ENCODE results near the gene AOC3.
"Not testable (repeated sequence)": the region's sequence is repeated elsewhere in the genome, so short reads cannot be mapped to it uniquely, and the experiment has no call there.

The AOC3 gene

DNA sequence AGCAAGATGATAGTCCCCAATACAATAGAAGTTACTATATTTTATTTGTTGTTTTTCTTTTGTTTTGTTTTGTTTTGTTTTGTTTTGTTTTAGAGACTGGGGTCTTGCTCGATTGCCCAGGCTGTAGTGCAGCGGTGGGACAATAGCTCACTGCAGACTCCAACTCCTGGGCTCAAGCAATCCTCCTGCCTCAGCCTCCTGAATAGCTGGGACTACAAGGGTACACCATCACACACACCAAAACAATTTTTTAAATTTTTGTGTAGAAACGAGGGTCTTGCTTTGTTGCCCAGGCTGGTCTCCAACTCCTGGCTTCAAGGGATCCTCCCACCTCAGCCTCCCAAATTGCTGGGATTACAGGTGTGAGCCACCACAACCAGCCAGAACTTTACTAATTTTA is 49.0 kb downstream of the AOC3 start:
- WGBS (ENCODE audit: insufficient coverage): 100% methylated on average over 1 of the region's 3 CpGs
- H3K4me1 ChIP-seq (ENCODE audit: control extremely low read depth in 1 of 4, control insufficient read depth in 4 of 4, insufficient read depth in 4 of 4, low read length in 3 of 4); POLR2A ChIA-PET; H3K9me3 ChIP-seq (ENCODE audit: control extremely low read depth in 1 of 5, control insufficient read depth in 4 of 5, insufficient read depth in 2 of 5, low read depth in 1 of 5, low read length in 4 of 5); H3K27me3 ChIP-seq (replicated peaks in 2 of 5; ENCODE audit: control insufficient read depth in 4 of 5, insufficient read depth in 5 of 5, low read length in 4 of 5); H3K36me3 ChIP-seq (ENCODE audit: control insufficient read depth in 4 of 4, insufficient read depth in 4 of 4, low read length in 3 of 4); DNase-seq; H3K4me3 ChIP-seq (ENCODE audit: control insufficient read depth in 1 of 7, extremely low read depth in 1 of 7, insufficient read depth in 4 of 7, low read depth in 2 of 7, low read length in 6 of 7); H3K27ac ChIP-seq (ENCODE audit: insufficient read depth in 1 of 2, low read depth in 1 of 2, low read length in 2 of 2, poor library complexity in 1 of 2, severe bottlenecking in 2 of 2); CTCF ChIA-PET: not testable (repeated sequence)

DNA sequence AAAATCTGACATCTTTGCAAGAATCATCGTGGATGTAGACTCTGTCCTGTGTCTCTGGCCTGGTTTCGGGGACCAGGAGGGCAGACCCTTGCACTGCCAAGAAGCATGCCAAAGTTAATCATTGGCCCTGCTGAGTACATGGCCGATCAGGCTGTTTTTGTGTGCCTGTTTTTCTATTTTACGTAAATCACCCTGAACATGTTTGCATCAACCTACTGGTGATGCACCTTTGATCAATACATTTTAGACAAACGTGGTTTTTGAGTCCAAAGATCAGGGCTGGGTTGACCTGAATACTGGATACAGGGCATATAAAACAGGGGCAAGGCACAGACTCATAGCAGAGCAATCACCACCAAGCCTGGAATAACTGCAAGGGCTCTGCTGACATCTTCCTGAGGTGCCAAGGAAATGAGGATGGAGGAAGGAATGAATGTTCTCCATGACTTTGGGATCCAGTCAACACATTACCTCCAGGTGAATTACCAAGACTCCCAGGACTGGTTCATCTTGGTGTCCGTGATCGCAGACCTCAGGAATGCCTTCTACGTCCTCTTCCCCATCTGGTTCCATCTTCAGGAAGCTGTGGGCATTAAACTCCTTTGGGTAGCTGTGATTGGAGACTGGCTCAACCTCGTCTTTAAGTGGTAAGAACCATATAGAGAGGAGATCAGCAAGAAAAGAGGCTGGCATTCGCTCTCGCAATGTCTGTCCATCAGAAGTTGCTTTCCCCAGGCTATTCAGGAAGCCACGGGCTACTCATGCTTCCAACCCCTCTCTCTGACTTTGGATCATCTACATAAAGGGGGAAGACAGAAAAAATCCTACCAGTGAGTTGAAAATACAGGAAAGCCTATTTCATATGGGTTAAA is 49.7 kb downstream of the AOC3 start, which contains the start of gene G6PC1:
Gene G6PC1, plus strand, starts transcription at position 340 of the 872 bp plus-strand sequence. Its CDS starts 78 bp downstream, at position 418.
- no peaks in the 10 kb centered on the region for H3K27me3 ChIP-seq (replicated peaks in 2 of 5; ENCODE audit: control insufficient read depth in 4 of 5, insufficient read depth in 5 of 5, low read length in 4 of 5)
- WGBS (ENCODE audit: insufficient coverage): 92% methylated on average over 9 of the region's 12 CpGs
- no peaks in the 10 kb centered on the region for H3K4me1 ChIP-seq (ENCODE audit: control extremely low read depth in 1 of 4, control insufficient read depth in 4 of 4, insufficient read depth in 4 of 4, low read length in 3 of 4)
- no peak within 1 kb of the TSS for H3K27ac ChIP-seq (ENCODE audit: insufficient read depth in 1 of 2, low read depth in 1 of 2, low read length in 2 of 2, poor library complexity in 1 of 2, severe bottlenecking in 2 of 2)
- no peaks in the 10 kb centered on the region for H3K9me3 ChIP-seq (ENCODE audit: control extremely low read depth in 1 of 5, control insufficient read depth in 4 of 5, insufficient read depth in 2 of 5, low read depth in 1 of 5, low read length in 4 of 5)
- H3K36me3 ChIP-seq (ENCODE audit: control insufficient read depth in 4 of 4, insufficient read depth in 4 of 4, low read length in 3 of 4): no peaks in the 10 kb centered on the region
- no peak for DNase-seq
- no peak within 1 kb of the TSS for H3K4me3 ChIP-seq (ENCODE audit: control insufficient read depth in 1 of 7, extremely low read depth in 1 of 7, insufficient read depth in 4 of 7, low read depth in 2 of 7, low read length in 6 of 7)
- POLR2A ChIA-PET: no interaction called here
- CTCF ChIA-PET: no interaction called here

DNA sequence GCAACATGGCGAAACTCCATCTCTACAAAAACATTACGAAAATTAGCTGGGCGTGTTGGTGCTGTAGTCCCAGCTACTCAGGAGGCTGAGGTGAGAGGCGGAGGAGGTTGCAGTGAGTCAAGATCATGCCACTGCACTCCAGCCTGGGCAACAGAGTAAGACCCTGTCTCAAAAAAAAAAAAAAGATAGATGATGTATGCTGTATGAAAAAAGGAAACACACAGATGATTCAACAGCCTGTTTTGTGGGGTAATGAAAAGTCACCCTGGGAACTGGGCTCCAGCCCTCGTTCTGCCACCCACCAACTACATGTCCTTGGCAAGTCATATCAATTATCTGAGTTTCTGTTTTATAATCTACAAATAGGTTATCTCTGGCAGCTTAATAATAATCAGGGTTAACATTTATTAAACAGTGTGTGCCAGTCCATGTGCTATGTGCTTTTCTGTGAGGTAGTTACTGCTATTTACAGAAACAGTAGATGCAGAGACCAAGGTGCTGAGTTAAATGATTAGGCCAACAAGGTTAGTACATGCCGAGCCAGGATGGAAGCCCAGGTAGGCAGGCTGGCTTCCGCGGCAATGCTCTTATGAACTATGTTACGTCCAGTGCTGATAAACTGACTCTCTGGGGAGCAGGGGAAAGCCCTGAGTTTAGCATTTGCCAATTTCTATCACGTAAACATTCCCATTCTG is 50.7 kb downstream of the AOC3 start:
- no peaks in the 10 kb centered on the region for H3K9me3 ChIP-seq (ENCODE audit: control extremely low read depth in 1 of 5, control insufficient read depth in 4 of 5, insufficient read depth in 2 of 5, low read depth in 1 of 5, low read length in 4 of 5)
- DNase-seq: no peak
- H3K27me3 ChIP-seq (replicated peaks in 2 of 5; ENCODE audit: control insufficient read depth in 4 of 5, insufficient read depth in 5 of 5, low read length in 4 of 5): no peaks in the 10 kb centered on the region
- 95% methylated on average over 7 of the region's 10 CpGs for WGBS (ENCODE audit: insufficient coverage)
- POLR2A ChIA-PET: no interaction called here
- no peak overlapping the region for H3K27ac ChIP-seq (ENCODE audit: insufficient read depth in 1 of 2, low read depth in 1 of 2, low read length in 2 of 2, poor library complexity in 1 of 2, severe bottlenecking in 2 of 2)
- H3K4me3 ChIP-seq (ENCODE audit: control insufficient read depth in 1 of 7, extremely low read depth in 1 of 7, insufficient read depth in 4 of 7, low read depth in 2 of 7, low read length in 6 of 7): no peak overlapping the region
- no peaks in the 10 kb centered on the region for H3K36me3 ChIP-seq (ENCODE audit: control insufficient read depth in 4 of 4, insufficient read depth in 4 of 4, low read length in 3 of 4)
- CTCF ChIA-PET: no interaction called here
- H3K4me1 ChIP-seq (ENCODE audit: control extremely low read depth in 1 of 4, control insufficient read depth in 4 of 4, insufficient read depth in 4 of 4, low read length in 3 of 4): no peaks in the 10 kb centered on the region

DNA sequence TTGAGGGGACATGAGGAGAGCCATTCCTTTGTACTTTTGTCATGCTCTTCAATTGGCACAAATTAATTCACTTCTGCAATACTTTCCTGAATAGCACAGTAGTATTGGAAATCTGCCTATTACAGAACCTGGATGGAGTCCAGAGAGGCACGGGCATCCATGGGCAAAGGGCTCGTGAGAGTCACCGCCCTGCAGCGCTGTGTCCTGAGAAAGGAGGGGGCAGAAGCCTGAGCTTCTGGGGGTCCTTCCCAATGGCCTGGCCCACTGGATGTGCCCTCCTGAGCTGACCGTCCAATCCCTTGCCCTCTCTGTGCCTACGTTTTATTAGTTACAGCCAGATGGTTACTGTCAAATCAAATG is 53.1 kb downstream of the AOC3 start:
- Histone ChIP-seq H3K4me3 (ENCODE audit: control insufficient read depth in 1 of 7, extremely low read depth in 1 of 7, insufficient read depth in 4 of 7, low read depth in 2 of 7, low read length in 6 of 7) (no peak overlapping the region), H3K36me3 (ENCODE audit: control insufficient read depth in 4 of 4, insufficient read depth in 4 of 4, low read length in 3 of 4) (no peaks in the 10 kb centered on the region), H3K27ac (ENCODE audit: insufficient read depth in 1 of 2, low read depth in 1 of 2, low read length in 2 of 2, poor library complexity in 1 of 2, severe bottlenecking in 2 of 2) (no peak overlapping the region), H3K27me3 (replicated peaks in 2 of 5; ENCODE audit: control insufficient read depth in 4 of 5, insufficient read depth in 5 of 5, low read length in 4 of 5) (no peaks in the 10 kb centered on the region), H3K9me3 (ENCODE audit: control extremely low read depth in 1 of 5, control insufficient read depth in 4 of 5, insufficient read depth in 2 of 5, low read depth in 1 of 5, low read length in 4 of 5) (no peaks in the 10 kb centered on the region), H3K4me1 (ENCODE audit: control extremely low read depth in 1 of 4, control insufficient read depth in 4 of 4, insufficient read depth in 4 of 4, low read length in 3 of 4) (peaks cover 0 to 3% (median 0%) of the 10 kb centered on the region in 4 experiments)
- CTCF ChIA-PET: interaction anchor here (1.1 kb wide), 1 partner anchor 34 kb away, joined by 3 read pairs; no protein-coding TSS in a partner anchor
- 86% methylated on average over 4 of the region's 6 CpGs for WGBS (ENCODE audit: insufficient coverage)
- POLR2A ChIA-PET: interaction anchor here (0.6 kb wide), 1 partner anchor 212 kb away, joined by 3 read pairs; no protein-coding TSS in a partner anchor
- no peak for DNase-seq

DNA sequence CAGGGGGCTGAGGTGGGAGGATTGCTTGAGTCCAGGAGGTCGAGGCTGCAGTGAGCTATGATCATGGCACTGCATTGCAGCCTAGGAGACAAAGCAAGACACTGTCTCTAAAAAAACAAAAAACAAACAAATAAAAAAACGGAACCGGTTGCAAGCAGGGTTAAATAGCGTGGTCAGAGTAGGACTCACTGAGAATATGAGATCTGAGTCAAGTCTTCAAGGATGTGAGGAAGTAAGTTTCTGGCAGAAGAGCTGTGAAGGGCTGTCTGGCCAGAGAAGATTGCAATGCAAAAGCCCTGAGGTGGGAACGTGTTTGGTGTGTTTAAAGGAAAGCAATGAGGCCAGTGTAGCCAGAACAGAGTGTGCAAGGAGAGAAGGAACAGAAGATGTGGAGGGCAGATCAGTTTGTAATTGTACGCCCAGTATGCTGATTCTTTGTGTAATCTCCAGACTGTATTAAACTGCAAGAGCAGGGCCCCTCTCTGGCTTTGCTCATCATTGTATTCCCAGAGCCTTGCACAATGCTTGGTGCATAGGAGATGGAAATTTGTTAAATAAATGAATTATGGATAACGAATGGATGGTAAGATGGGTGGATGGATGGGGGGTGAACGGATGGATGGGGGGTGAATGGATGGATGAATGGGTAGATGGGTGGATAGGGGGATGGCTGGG is 55.9 kb downstream of the AOC3 start:
- 86% methylated on average over 7 of the region's 8 CpGs for WGBS (ENCODE audit: insufficient coverage)
- Histone ChIP-seq H3K4me3 (ENCODE audit: control insufficient read depth in 1 of 7, extremely low read depth in 1 of 7, insufficient read depth in 4 of 7, low read depth in 2 of 7, low read length in 6 of 7) (no peak overlapping the region), H3K9me3 (ENCODE audit: control extremely low read depth in 1 of 5, control insufficient read depth in 4 of 5, insufficient read depth in 2 of 5, low read depth in 1 of 5, low read length in 4 of 5) (no peaks in the 10 kb centered on the region), H3K27me3 (replicated peaks in 2 of 5; ENCODE audit: control insufficient read depth in 4 of 5, insufficient read depth in 5 of 5, low read length in 4 of 5) (peaks cover 0 to 2% (median 0%) of the 10 kb centered on the region in 5 experiments), H3K4me1 (ENCODE audit: control extremely low read depth in 1 of 4, control insufficient read depth in 4 of 4, insufficient read depth in 4 of 4, low read length in 3 of 4) (peaks cover 0 to 3% (median 0%) of the 10 kb centered on the region in 4 experiments), H3K36me3 (ENCODE audit: control insufficient read depth in 4 of 4, insufficient read depth in 4 of 4, low read length in 3 of 4) (no peaks in the 10 kb centered on the region), H3K27ac (ENCODE audit: insufficient read depth in 1 of 2, low read depth in 1 of 2, low read length in 2 of 2, poor library complexity in 1 of 2, severe bottlenecking in 2 of 2) (no peak overlapping the region)
- CTCF ChIA-PET: no interaction called here
- POLR2A ChIA-PET: no interaction called here
- DNase-seq: no peak

All from common myeloid progenitor, CD34-positive (primary cell).